EH (cell line): ENCODE measurements around the gene C2CD4B.

Experiments
- DNase-seq: peaks from one replicate; pipeline ENCODE4 v3.0.0-alpha.2; 2015; ENCODE audit warnings: low read depth

C2CD4B gene

GRCh38 chr15:62165104-62165792 lies at the start of gene C2CD4B:
Gene C2CD4B, minus strand, starts transcription at chr15:62165285. Its CDS starts 301 bp downstream, at chr15:62164984.
- no peak for DNase-seq

DNA sequence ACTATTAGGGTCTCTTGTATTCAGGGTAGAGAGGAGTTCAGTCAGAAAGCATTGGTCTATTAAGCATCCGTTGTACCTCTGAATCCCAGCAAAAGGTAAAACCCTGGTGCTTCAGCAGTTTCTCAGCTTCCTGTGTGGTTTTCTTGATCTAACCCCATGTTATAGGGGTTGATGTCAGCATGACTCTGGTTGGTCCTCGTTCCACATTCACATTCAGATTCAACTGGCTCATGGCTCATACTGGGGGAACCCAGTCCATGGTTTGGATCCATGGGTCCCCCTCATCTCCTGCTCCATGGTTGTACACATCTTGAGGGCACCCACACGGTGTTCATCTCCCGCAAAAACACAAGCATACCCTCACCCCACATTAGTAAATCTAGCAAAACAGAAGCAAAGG lies 47.7 kb upstream of the C2CD4B start:
- DNase-seq: no peak

DNA sequence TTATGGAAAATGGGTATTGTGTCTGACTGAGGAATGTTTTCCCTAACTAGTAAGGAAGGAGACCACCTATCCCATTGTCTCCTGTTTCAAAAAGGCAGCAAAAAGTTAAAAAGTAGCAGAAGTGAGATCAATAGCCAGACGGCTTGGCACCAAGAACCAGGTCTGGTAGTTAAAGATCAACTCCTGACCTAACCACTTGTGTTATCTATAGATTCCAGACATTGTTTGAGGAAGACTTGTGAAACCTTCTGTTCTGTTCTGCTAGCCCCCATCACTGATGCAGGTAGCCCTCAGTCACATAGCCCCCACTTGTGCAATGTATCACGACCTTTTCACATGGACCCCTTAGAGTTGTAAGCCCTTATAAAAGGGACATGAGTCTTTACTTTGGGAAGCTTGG lies 46.3 kb upstream of the C2CD4B start:
- DNase-seq: no peak

DNA sequence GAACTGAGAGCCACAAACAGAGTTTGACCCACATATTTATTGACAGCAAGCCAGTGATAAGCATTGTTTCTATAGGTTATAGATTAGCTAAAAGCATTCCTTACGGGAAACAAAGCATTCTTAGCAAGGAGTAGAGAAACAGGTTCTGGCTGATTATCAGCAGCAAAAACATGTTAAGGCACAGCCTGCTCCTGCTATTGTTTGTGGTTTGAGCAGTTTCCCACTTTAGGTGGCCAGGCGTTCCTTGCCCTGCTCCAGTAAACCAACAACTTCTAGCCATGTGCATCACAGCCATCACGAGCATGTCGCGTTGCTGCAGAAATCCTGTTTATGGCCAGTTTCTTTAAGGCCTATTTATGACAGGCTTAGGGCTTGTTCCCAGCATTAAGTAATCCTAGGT lies 44.7 kb upstream of the C2CD4B start:
- no peak for DNase-seq

- DNase-seq: no peak
Measured at GRCh38 chr15:62209322-62209721, 44.2 kb upstream of the C2CD4B start.

DNA sequence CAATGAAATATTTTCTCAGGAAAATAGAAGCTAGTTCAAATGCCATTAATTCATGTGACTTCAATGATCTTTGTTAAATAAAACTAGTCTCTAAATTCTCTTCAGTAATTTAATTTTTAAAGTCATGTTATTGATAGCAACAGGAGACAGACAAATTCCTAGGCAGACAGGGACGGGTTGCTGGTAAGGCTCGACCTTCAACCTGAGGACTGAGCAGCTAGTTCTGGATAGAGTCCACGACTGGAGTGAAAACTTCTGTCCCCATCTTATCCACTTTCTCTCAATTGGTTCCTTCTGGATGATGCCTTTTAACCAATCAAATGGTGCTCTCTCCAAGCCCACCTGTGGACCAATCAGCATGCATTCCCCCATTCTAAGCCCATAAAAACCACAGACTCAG lies 43.8 kb upstream of the C2CD4B start:
- no peak for DNase-seq

DNA sequence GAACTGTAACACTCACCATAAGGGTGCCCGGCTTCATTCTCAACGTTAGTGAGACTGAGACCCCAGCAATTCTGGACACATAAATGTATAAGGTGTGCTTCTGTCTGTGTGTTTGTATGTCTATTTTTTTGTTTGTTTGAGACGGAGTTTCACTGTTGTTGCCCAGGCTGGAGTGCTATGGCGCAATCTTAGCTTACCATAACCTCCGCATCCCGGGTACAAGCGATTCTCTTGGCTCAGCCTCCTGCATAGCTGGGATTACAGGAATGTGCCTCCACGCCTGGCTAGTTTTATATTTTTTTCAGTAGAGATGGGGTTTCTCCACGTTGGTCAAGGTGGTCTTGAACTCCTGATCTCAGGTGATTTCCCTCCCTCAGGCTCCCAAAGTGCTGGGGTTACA lies 43.3 kb upstream of the C2CD4B start:
- DNase-seq: no peak

- DNase-seq: no peak
Measured at GRCh38 chr15:62190675-62191074, 25.6 kb upstream of the C2CD4B start.

GRCh38 chr15:62190274-62190673 lies 25.2 kb upstream of the C2CD4B start:
- no peak for DNase-seq

- no peak for DNase-seq
Measured at GRCh38 chr15:62188744-62189143, 23.7 kb upstream of the C2CD4B start.

- DNase-seq: no peak
Measured at GRCh38 chr15:62187910-62188309, 22.8 kb upstream of the C2CD4B start.

- no peak for DNase-seq
Measured at GRCh38 chr15:62187425-62187824, 22.3 kb upstream of the C2CD4B start.

DNA sequence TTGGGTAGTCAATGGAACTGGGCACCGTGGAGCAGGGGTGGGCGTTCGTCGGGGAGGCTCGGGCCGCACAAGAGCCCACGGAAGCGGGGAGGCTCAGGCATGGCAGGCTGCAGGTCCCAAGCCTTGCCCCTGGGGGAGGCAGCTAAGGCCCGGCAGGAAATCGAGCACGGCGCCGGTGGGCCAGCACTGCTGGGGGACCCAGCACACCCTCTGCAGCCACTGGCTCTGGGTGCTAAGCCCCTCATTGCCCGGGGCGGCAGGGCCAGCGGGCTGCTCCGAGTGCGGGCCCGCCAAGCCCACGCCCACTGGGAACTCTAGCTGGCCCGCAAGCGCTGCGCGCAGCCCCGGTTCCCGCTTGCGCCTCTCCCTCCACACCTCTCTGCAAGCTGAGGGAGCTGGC lies 21.5 kb upstream of the C2CD4B start:
- DNase-seq: no peak

DNA sequence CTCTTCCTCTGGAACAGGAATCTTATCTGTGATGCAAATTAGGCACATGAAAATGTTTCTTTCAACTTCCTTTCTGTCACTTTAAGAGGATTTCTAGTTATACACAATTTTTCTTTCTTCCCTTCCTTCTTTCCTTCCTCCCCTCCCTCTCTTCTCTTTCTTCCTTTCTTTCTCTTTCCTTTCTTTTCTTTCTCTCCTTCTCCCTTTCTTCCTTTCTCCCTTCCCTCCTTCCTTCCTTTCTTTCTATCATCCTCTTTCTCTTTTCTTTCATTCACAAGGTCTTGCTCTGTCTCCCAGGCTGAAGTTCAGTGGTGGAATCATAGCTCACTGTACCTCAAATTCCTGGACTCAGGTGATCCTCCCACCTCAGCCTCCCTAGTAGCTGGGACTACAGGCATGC lies 18.0 kb upstream of the C2CD4B start:
- no peak for DNase-seq

- peak; percentile 4 for DNase-seq
Measured at GRCh38 chr15:62173215-62173614, 8.1 kb upstream of the C2CD4B start.

DNA sequence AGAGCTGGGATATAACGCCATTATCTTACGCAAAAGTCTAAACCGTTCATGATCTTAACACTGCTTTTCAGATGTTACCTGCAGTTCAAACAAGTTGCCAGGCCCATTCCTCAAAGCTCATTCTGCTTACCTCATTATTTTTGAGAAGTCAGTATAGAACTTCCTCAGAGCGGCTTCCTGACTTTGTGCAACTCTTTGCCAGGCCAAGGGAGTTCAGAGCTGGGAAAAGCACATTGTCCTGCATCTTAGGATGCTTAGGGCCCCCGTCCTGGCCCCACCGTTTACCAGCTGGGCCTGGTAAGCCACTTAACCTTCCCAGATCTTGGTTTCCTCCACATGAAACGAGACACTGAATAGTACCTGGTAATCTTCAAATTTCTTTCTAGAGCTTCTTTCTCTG lies 6.8 kb upstream of the C2CD4B start:
- DNase-seq: no peak

DNA sequence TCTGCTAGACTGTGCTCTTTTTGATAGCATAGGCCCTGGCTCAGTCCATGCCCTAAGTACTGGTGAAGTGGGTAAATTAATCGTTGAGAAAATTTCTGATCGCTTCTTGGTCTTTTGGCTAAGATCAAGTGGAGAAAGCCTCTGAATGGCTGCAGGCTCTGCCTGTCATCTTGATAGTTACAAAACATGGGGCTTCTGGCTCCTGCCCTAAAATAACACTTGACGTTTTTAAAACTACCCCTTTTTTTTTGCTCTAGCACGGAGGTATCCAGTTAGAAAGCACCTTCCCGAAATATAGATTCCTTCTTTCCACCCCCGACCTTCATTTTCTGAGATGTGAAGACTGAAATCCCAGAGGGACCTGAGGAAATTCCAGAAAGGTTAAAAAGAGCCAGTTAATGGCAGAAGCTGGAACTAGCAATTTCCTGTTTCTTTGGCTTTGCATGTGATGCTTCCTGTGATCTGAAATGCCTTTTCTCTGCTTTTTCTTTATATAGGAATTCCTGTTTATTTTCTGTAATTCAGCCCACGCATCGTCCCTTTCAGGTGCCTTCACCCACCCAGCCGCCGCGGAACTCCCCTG lies 799 bp upstream of the C2CD4B start:
- DNase-seq: no peak

DNA sequence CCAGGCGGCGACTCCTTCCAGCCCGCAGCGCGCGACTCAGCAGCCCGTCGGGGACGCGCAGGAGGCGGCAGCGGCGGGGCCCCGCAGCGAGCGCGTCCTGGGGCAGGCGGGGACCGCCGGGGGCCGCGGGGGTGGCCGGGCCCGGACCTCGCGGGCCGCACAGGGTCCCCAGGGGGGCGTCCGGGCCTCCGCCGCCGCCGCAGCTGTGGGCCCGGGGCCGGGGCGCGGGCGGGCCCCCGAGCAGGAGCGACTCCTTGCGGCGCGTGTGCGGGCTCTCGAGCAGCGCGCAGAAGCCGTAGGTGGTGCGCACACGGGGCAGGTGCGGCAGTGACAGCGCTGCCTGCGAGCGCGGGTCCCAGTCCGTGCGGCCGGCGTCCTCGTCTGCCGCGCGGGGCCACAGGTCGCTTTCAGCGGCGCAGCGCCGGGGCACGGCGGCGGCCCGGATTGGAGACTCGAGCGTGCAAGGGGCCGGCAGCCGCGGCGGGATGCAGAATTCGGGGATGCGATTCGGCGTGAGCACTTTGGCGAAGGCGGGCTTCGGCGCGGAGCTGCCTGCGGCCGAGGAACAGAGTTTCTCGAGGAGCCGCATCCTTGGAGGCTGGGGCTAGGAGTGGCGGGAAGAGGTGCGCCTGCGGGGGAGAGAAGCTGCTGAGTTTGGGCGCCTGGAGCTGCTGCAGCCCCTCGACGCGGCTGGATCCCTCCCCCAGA lies 535 bp downstream of the C2CD4B start:
- no peak for DNase-seq

DNA sequence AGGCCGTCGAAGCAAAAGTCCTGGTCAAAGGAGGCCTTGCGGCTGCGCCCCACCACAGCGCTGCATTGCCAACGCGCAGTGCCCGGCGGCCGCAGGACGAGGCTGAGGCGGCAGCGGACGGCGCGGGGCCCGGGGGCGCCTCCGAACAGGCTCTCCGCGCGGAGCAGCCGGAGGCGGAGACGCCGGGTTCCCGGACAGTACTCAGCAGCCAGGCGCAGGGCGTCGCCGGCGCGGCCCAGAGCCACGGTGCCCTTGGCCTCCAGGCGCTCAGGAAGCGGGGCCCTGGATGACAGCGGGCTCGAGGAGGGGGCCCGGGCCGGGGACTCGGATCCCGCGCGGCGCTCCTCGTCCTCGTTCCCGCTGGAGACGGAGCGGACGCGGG lies 1.1 kb downstream of the C2CD4B start:
- DNase-seq: no peak

DNA sequence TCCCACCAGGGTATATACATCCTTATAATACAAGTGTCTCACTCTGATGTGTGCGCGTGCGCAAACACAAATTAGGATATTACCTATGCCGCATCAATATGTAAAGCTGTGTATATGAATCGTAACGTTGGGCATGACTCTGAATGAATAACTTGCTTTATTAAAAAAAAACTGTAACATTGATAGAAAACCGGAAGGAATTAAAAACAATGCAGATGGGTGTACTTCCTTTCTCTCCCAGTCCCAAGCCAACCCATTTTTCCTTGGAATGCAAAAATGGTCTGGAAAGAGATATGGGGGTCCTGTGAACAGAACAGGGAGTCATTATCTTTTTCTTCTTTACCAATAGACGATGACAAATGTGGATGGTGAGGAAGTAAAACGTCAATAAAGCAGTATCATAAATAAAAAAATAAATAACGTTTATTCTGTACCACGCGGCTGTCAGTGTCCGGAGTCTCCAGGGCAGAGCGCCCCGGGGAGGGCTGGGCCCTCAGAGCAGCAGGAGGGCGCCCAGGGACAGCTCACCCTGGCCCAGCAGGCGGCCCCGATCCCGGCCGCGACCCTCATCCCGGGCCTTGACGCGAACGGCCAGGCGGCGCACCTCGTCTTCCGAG lies 1.6 kb downstream of the C2CD4B start:
- no peak for DNase-seq

- no peak for DNase-seq
Measured at GRCh38 chr15:62153228-62153627, 11.9 kb downstream of the C2CD4B start.

- DNase-seq: no peak
Measured at GRCh38 chr15:62150445-62150844, 14.6 kb downstream of the C2CD4B start.

GRCh38 chr15:62149729-62150128 lies 15.4 kb downstream of the C2CD4B start:
- DNase-seq: no peak
